ENCODE results near the gene ZNF618.

- TF ChIP-seq CTCF (conservative IDR thresholded peaks at IDR 0.05; ENCODE audit: low read length) (no peak), EZH2phosphoT487 (IDR thresholded peaks at IDR 0.05; ENCODE audit: borderline replicate concordance) (no peak)
Observed at GRCh38 chr9:113934829-113935676, 58.9 kb downstream of the ZNF618 start.
